Activated CD8-positive, alpha-beta T cell treated with anti-CD3 and anti-CD28 coated beads, Interleukin-2, amount 10 ng/mL, durations not matched to agents 7 days and 5 days (primary cell): ENCODE measurements around the gene MACROH2A2. TPM values are rescaled to one million over a fixed set of nuclear protein-coding genes. Genes with fewer than 3 reads are reported as not detected.
"Not testable (repeated sequence)": the region's sequence is repeated elsewhere in the genome, so short reads cannot be mapped to it uniquely, and the experiment has no call there.

ENCODE experiments used
- ATAC-seq: fragments of 150-1000 bp; cut with Tn5 transposase; one replicate; pipeline ENCODE4 v1.10.0; 2021; ENCODE audit warnings: moderate library complexity
- CTCF ChIA-PET: fragments of 350-600 bp; sonication (Branson Sonifier 250); formaldehyde crosslinking; loops from one replicate; lab custom pipeline; 2021; ENCODE audit warnings: antibody characterized with exemption; lab: Charles Lee
- POLR2A ChIA-PET: fragments of 350-600 bp; sonication (Branson Sonifier 250); formaldehyde crosslinking; loops from one replicate; lab custom pipeline; 2021; ENCODE audit warnings: antibody characterized with exemption; lab: Charles Lee
- DNase-seq: peaks from one replicate; pipeline ENCODE4 v3.0.0-alpha.2; 2020
- H3K27ac Mint-ChIP-seq: one replicate; pipeline ENCODE4 v1.8.0; 2021; ENCODE audit warnings: mild to moderate bottlenecking, mixed read lengths
- H3K27me3 Mint-ChIP-seq: one replicate; pipeline ENCODE4 v1.8.0; 2021; ENCODE audit warnings: low read depth, mixed read lengths
- H3K36me3 Mint-ChIP-seq: one replicate; pipeline ENCODE4 v1.8.0; 2021; ENCODE audit warnings: low read depth, mixed read lengths
- H3K4me1 Mint-ChIP-seq: one replicate; pipeline ENCODE4 v1.8.0; 2021; ENCODE audit warnings: low read depth, mixed read lengths
- H3K4me3 Mint-ChIP-seq: one replicate; pipeline ENCODE4 v1.8.0; 2021; ENCODE audit warnings: mild to moderate bottlenecking, mixed read lengths
- H3K9me3 Mint-ChIP-seq: one replicate; pipeline ENCODE4 v1.8.0; 2022; ENCODE audit warnings: mixed read lengths; ENCODE audit not compliant: insufficient read depth
- total RNA-seq, 2 experiments: library from RNA; stranded (reverse); gene quantifications; one replicate each; pipeline ENCODE4 v1.2.3, GENCODE V29; 2021

Gene MACROH2A2
- total RNA-seq, 2 experiments from 2014 or later, result 6.2 to 7.4 TPM

DNA sequence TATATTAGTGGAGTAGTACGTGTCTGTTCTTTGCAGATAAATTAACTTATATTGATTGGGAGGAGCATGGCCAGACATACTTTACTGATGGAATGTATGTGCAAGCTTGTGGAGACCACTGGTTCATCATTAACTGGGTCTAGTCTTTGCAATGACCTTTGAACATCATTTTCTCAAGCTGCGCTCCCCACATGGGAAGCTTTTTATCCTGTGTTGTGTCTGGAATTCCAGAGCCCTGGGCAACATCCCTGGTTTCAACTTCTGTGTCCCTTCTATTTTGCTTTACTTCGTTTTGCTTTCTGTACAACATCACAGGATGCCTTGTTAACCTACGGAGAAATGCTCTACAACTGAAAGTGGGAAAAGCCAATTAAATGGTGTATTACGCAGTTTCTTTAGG is 38.3 kb downstream of the MACROH2A2 start:
- ChIA-PET POLR2A (no interaction called here), CTCF (interaction anchor here (2.2 to 3.2 kb wide), 2 partner anchors 26 to 56 kb away, joined by 7 to 33 read pairs; partner anchors contain the start of gene TYSND1)
- Mint-ChIP-seq H3K27me3 (peaks cover 8% of the 10 kb centered on the region), H3K9me3 (no peaks in the 10 kb centered on the region), H3K27ac (no peak overlapping the region), H3K4me3 (no peak overlapping the region), H3K36me3 (peaks cover 16% of the 10 kb centered on the region), H3K4me1 (peaks cover 41% of the 10 kb centered on the region)
- ATAC-seq (no peak), DNase-seq (no peak)

DNA sequence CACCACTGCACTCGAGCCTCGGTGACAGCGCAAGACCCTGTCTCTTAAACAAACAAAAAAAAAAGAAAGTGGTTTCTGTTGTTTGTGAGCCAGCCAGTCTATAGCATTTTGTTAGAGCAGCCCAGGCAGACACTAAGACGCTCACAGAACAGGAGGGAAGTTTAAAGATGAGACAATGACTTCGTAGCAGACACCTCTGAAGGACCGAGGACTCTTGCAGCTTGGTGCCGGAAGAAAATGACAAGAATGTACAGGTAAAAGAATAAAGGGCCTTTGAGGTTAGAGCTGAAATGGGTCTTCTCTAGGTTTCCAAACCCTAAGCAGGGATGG is 39.7 kb downstream of the MACROH2A2 start:
- Mint-ChIP-seq H3K27me3 (peaks cover 3% of the 10 kb centered on the region), H3K36me3 (peaks cover 20% of the 10 kb centered on the region), H3K27ac (peak overlapping the region; percentile 86), H3K4me1 (peaks cover 46% of the 10 kb centered on the region), H3K9me3 (no peaks in the 10 kb centered on the region), H3K4me3 (peak overlapping the region; percentile 78)
- peak; percentile 32 for ATAC-seq
- no peak for DNase-seq
- ChIA-PET POLR2A (interaction anchor here (0.7 to 2.8 kb wide), 4 partner anchors 23 to 78 kb away, joined by 3 to 22 read pairs (median 9); partner anchors contain the start of genes SAR1A and TYSND1), CTCF (interaction anchor here (0.7 to 7.6 kb wide), 9 partner anchors 8 to 684 kb away, joined by 3 to 105 read pairs (median 8); partner anchors contain the start of gene TYSND1)

DNA sequence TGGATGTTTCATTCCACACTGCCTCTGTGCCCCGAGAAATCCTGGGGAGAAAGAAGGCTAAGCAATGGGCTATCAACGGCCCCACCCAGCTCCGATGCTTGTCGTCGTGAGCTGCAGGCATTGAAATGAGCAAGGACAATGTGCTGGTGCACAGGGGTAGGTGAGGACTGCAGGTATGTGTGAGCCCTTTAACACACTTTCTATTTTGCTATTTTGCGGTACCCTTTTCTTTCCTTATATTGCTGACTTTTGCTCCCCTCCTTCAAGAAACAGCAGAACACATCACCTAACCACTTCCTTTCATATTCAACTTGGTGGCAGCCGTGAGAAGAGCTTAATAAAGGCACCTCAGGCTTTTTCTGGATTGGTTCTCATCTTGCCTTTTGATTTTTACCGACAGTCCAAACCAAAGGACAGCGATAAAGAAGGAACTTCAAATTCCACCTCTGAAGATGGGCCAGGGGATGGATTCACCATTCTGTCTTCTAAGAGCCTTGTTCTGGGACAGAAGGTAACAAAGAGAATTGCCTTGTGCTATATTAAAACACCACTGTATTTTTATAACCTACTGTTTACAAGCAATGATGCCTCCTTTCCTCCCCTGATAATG is 40.8 kb downstream of the MACROH2A2 start:
- Mint-ChIP-seq H3K27me3 (no peaks in the 10 kb centered on the region), H3K4me3 (peak overlapping the region; percentile 78), H3K9me3 (no peaks in the 10 kb centered on the region), H3K36me3 (peaks cover 23% of the 10 kb centered on the region), H3K4me1 (peaks cover 46% of the 10 kb centered on the region), H3K27ac (peak overlapping the region; percentile 86)
- peak; percentile 63 for DNase-seq
- peak; percentile 80 for ATAC-seq
- ChIA-PET POLR2A (interaction anchor here (0.5 to 2.8 kb wide), 10 partner anchors 11 to 1751 kb away, joined by 3 to 22 read pairs (median 4); partner anchors contain the start of genes AIFM2, PPA1, SAR1A and TYSND1), CTCF (interaction anchor here (0.5 to 7.6 kb wide), 13 partner anchors 9 to 311 kb away, joined by 3 to 105 read pairs (median 4); partner anchors contain the start of gene TYSND1)

DNA sequence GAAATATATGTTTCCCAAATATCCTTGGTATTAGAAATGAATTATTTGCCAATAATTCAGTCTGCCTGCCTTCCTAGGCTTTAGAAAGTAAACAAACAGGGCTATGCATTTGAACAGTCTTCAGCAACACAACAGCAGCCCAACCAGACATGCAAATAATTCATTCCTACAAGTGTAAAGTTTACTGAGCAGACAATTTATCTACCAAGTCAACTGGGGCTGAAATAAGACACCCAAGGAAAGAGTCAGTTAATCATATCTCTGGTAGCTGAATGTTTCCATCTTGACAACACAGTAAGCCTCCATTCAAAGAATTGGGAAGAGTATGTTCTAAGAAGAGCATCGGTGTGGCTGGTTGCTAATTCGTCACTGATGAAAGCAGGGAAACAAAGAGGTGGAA is 41.6 kb downstream of the MACROH2A2 start:
- ChIA-PET CTCF (interaction anchor here (1.1 to 7.6 kb wide), 4 partner anchors 13 to 131 kb away, joined by 3 to 105 read pairs (median 28); partner anchors contain the start of gene TYSND1), POLR2A (interaction anchor here (1.6 to 2.8 kb wide), 3 partner anchors 39 to 76 kb away, joined by 6 to 22 read pairs (median 13); partner anchors contain the start of genes AIFM2, SAR1A and TYSND1)
- DNase-seq (no peak), ATAC-seq (no peak)
- H3K27me3 Mint-ChIP-seq, result no peaks in the 10 kb centered on the region
- H3K9me3 Mint-ChIP-seq, result no peaks in the 10 kb centered on the region
- H3K4me1 Mint-ChIP-seq, result peaks cover 46% of the 10 kb centered on the region
- peak overlapping the region; percentile 78 for H3K4me3 Mint-ChIP-seq
- peaks cover 23% of the 10 kb centered on the region for H3K36me3 Mint-ChIP-seq
- H3K27ac Mint-ChIP-seq, result peak overlapping the region; percentile 45

DNA sequence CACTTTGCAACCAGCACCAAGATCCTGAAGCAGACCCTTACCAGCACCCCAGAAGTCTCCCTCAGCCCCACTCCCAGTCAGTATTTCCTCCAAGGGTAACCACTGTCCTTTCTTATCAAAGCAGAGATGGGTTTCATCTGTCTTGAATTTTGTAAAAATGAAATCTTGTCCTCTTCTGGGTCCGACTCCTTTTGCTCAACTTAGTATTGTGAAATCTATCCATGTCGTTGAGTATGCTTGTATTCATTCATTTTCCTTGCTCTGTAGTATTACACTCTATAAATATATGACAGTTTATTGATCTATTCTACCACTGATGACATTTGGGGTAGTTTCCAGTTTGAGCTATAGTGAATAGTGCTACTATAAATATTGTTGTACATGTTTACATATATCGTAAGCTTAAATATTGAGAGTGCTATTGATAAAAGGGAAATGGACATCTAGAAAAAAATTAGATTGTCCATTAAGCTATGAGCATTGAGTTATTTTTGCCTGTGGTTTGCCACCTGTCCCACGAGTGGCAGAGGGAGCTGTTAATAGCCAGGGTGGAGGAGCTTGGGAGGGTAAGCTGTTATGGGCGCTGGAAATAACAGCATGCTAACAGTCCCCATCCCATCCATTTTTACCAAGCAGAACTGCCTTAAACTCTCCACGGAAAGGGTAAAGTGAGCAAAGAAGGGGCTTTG is 43.5 kb downstream of the MACROH2A2 start:
- no peaks in the 10 kb centered on the region for H3K27me3 Mint-ChIP-seq

DNA sequence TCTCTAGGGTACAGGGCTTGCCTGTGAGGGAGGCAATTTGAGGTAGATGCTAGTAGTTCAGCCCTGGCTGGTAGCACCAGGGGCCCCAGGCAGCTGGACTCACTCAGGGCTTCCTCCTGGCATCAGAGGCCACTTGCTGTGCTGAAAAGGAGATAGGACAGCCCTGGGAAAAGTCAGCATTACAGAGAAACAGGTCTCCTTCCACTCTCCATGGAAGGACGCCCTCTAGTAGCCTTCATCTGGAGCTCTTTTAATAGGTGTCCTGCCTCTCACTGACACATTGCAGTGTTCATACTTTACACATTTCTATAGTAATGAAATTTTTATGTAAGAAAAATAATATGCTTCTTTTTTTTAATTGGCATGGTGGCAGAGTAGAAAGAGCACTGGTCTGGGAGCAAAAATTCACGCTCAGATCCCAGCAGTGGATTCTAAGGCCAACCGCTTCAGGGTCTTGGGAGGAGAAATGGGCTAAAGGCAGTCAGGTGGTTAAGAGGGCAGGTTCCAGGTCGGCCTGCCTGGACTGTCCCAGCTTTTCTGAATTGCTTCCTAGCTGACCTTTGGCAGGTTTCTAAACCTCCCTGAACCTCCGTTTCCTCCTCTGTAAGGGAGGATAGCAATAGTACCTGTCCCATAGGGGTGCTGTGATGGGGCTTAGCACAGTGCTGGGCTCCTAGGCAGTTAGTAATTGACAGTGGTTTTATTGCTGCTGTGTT is 44.2 kb downstream of the MACROH2A2 start:
- DNase-seq (no peak), ATAC-seq (no peak)
- Mint-ChIP-seq H3K4me1 (peaks cover 39% of the 10 kb centered on the region), H3K9me3 (no peaks in the 10 kb centered on the region), H3K36me3 (peaks cover 38% of the 10 kb centered on the region), H3K27me3 (no peaks in the 10 kb centered on the region), H3K4me3 (no peak overlapping the region), H3K27ac (no peak overlapping the region)
- POLR2A ChIA-PET, result no interaction called here
- CTCF ChIA-PET, result interaction anchor here (0.8 to 7.6 kb wide), 6 partner anchors 10 to 267 kb away, joined by 4 to 105 read pairs (median 9); partner anchors contain the start of gene TYSND1

More for the DNA sequence above, 43.5 kb downstream of the MACROH2A2 start:
- ATAC-seq, result no peak
- Mint-ChIP-seq H3K36me3 (peaks cover 31% of the 10 kb centered on the region), H3K4me3 (no peak overlapping the region), H3K27ac (no peak overlapping the region), H3K4me1 (peaks cover 43% of the 10 kb centered on the region), H3K9me3 (no peaks in the 10 kb centered on the region)
- ChIA-PET POLR2A (no interaction called here), CTCF (interaction anchor here (0.7 to 7.6 kb wide), 7 partner anchors 9 to 381 kb away, joined by 3 to 105 read pairs (median 5); partner anchors contain the start of gene TYSND1)
- no peak for DNase-seq

DNA sequence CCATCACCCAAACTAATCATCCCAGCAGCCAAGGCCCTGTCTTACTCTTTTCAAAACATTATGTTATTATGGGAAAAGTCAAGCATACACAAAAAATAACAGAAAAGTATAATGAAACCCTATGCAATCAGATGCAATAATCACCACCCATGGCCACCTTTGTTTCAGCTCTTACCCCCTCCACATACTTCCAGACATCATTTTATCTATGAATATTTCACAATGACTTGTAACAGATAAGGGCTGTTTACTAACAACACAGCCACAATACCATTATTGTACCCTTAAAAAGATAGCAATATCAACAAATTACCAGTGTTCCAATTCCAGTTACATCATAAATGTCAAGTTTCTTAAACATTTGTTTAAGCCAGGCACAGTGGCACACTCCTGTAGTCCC is 44.8 kb downstream of the MACROH2A2 start:
- no peak overlapping the region for H3K27ac Mint-ChIP-seq
- CTCF ChIA-PET, result interaction anchor here (1.1 to 7.6 kb wide), 2 partner anchors 19 to 42 kb away, joined by 4 to 105 read pairs; no protein-coding TSS in a partner anchor

DNA sequence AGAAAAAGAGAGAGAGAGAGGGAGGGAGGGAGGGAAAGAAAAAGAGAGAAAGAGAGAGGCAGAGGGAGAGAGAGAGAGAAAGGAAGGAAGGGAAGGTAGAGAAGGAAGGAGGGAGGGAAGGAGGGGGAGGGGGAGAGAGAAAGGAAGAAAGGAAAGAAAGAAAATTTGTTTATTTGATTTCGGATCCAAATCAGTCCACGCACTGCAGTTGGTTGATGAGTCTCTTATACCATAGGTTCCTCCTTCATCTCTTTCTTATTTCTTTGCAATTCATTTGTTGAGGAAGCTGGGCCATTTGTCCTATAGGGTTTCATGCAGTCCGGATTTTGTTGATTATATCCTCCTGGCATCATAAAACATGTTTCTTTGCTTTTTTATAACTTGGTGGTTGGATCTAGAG is 45.6 kb downstream of the MACROH2A2 start:
- Mint-ChIP-seq H3K4me3 (no peak overlapping the region), H3K27ac (no peak overlapping the region), H3K9me3 (no peaks in the 10 kb centered on the region), H3K4me1 (peaks cover 26% of the 10 kb centered on the region), H3K36me3 (peaks cover 43% of the 10 kb centered on the region), H3K27me3 (no peaks in the 10 kb centered on the region)
- no peak for DNase-seq
- CTCF ChIA-PET, result interaction anchor here (7.6 kb wide), 1 partner anchor 19 kb away, joined by 105 read pairs; no protein-coding TSS in a partner anchor
- POLR2A ChIA-PET, result no interaction called here
- ATAC-seq, result no peak

More for the DNA sequence above, 44.8 kb downstream of the MACROH2A2 start:
- Mint-ChIP-seq H3K4me3 (no peak overlapping the region), H3K36me3 (peaks cover 42% of the 10 kb centered on the region), H3K27me3 (no peaks in the 10 kb centered on the region), H3K4me1 (peaks cover 33% of the 10 kb centered on the region), H3K9me3 (no peaks in the 10 kb centered on the region)
- ATAC-seq, result no peak
- POLR2A ChIA-PET, result no interaction called here
- no peak for DNase-seq

DNA sequence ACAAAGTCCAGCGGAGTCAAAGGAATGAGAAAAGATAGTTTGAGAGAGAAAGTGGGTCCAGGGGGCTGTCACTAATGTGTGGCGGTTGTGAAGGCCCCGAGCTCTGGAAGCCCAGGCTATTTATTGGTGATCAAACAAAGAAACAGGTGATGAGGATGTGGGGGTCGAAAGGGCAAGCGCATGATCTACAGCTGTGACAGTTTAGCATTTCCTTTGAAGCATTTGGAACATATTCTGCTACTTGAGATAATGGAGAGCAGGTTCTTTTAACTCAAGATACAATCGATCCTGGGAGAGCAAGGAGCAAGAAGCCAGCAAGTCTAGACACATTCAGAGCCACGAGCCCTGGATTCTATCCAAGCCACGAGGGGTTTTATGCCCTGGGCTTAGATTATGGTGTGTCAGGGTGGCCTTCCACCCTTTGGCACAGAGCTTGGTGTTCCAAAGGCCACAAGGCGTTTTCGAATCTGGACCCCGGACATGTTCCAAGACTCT is 48.5 kb downstream of the MACROH2A2 start:
- POLR2A ChIA-PET, result not testable (repeated sequence)

DNA sequence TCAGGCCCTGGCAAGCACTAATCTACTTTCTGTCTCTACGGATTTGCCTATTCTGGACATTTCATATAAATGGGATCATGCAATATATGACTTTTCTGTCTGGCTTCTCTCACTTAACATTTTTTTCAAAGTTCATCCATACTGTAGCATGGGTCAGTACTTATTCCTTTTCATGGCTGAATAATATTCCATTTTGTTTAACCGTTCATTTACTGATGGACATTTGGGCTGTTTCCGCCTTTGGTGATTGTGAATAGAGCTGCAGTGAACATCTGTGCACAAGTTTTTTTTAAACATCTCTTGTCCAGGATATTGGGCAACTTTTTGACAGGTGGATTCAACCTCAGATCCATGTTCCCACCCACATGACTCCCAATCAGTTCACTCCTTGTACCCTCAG is 49.0 kb downstream of the MACROH2A2 start:
- ATAC-seq, result no peak
- Mint-ChIP-seq H3K4me1 (peaks cover 13% of the 10 kb centered on the region), H3K27ac (no peak overlapping the region), H3K4me3 (no peak overlapping the region), H3K36me3 (peaks cover 27% of the 10 kb centered on the region), H3K9me3 (no peaks in the 10 kb centered on the region), H3K27me3 (no peaks in the 10 kb centered on the region)
- POLR2A ChIA-PET, result no interaction called here
- CTCF ChIA-PET, result interaction anchor here (1.1 kb wide), 1 partner anchor 14 kb away, joined by 3 read pairs; no protein-coding TSS in a partner anchor
- no peak for DNase-seq

More for the DNA sequence above, 48.5 kb downstream of the MACROH2A2 start:
- DNase-seq, H3K9me3 Mint-ChIP-seq, H3K4me3 Mint-ChIP-seq, ATAC-seq, H3K27me3 Mint-ChIP-seq, H3K27ac Mint-ChIP-seq: not testable (repeated sequence)
- CTCF ChIA-PET, result interaction anchor here (1.1 kb wide), 1 partner anchor 15 kb away, joined by 3 read pairs; no protein-coding TSS in a partner anchor
- Mint-ChIP-seq H3K36me3 (peaks cover 28% of the 10 kb centered on the region), H3K4me1 (peaks cover 14% of the 10 kb centered on the region)
